Kidney capillary endothelial cell (primary cell): Measurements from ENCODE around the gene TACC2.
A peak's percentile ranks its signal among the peaks of the same experiment; 100 is the strongest.

ENCODE experiments used
- DNase-seq: peaks from one replicate; pipeline ENCODE4 v3.0.0-alpha.2; 2018; ENCODE audit warnings: low spot score

Gene TACC2

GRCh38 chr10:122121059-122121458, 132.1 kb downstream of the TACC2 start:
- no peak for DNase-seq

DNA sequence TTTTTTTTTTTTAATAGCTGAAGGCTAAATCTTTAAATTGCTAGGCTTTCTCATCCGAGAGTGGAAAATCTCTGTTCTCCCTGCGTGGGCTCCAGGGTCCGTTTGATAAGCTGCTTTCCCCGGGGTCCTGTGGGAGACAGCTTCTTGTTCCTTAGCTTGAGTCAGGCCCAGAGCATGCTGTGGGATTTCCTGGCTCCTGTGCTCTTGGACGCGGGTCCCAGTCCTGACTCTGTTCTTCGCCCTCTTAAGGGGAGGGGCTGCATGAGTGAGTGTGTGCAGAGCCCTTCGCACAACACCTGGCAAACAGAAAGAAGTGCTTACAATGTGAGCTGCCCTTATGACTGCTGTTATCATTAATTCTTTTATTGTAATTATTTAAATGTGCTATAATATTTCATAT, 133.5 kb downstream of the TACC2 start:
- no peak for DNase-seq

DNA sequence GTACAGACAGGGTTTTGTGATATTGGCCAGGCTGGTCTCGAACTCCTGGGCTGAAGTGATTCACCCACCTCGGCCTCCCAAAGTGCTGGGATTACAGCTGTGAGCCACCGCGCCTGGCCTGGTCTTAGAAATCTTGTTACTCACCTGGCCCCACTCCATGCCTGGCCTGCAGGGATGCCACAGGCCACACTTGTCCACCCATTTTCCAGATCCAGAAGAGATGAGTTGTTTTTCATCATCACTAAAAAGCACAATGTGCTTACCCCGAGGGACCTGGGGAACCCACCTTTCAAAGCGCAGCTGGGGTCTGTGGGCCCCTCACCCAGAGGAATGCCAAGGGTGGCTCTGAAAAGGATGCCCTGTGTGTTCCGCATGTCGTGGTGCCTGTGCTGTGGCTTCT, 134.2 kb downstream of the TACC2 start:
- no peak for DNase-seq

- DNase-seq: no peak
Observed at GRCh38 chr10:122124342-122124741, 135.4 kb downstream of the TACC2 start.

GRCh38 chr10:122124808-122125207, 135.8 kb downstream of the TACC2 start:
- DNase-seq: no peak

- DNase-seq: peak; percentile 63
Observed at GRCh38 chr10:122126763-122127659, 138.0 kb downstream of the TACC2 start.

- no peak for DNase-seq
Observed at GRCh38 chr10:122127943-122128342, 139.0 kb downstream of the TACC2 start.

GRCh38 chr10:122128357-122128756, 139.4 kb downstream of the TACC2 start:
- no peak for DNase-seq

DNA sequence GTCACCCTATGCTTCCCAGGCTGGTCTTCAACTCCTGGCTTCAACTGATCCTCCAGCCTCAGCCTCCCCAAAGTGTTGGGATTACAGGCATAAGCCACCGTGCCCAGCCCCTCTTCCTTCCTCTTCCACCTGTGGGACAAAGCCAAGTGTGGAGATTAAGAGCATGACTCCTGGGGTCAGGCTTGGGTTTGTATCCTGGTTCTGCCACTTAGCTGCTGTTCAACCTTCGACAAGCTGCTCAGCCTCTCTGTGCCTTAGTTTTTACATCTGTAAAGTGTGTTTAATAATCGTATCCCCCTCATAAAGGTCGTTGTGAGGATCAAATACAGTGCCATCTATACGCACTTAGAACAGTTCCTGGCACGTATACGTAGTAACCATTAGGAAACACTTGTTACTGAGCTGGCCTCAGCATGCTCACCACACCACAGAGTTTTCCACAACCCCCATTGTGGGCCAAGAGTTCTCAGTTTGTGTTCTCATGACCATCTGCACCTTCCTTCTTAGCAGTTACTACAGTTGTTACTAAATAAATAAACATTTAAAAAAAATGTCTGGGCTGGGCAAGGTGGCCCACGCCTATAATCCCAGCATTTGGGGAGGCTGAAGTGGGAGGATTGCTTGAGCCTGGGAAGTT, 141.6 kb downstream of the TACC2 start:
- no peak for DNase-seq

GRCh38 chr10:122132331-122132755, 143.4 kb downstream of the TACC2 start:
- DNase-seq: no peak

GRCh38 chr10:122132882-122133565, 144.1 kb downstream of the TACC2 start:
- no peak for DNase-seq

GRCh38 chr10:122135251-122136025, 146.5 kb downstream of the TACC2 start:
- DNase-seq: no peak

DNA sequence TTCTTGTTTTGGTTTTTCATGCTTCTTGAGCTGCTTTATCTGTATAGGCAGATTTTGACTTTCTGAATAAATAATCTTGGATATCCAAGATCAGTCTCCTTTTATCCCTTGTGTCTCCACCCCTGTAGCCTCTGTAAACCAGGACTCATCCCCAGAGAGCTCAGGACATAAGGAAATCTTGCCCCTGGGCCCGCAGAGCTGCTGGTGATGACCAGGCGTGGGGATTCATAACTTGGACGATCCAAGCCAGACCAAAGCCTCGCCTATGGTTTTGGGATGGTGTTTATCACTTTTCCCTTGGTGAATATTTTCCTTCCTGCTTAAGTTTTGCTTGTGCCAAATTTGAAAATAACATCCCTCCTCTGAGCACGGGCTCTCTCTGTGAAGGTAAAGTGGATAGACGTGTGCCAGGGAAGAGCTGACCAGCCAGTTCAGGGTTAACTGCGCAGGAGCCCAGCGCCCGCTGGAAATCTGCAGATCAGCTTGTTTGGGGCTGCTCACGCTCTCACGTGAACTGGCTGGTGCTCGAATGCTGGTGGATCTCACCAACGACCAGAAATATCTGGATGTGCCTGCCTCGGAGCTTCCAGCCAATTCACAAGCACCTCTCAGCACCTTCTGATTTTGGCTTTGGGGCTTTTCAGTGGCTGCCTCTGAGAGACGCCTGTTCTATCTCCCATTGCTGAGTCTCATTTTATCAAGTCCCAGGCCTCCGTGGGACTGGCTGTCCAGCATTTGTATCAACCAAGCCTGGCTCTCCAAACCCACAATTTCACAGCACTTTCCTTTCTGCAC, 150.1 kb downstream of the TACC2 start:
- no peak for DNase-seq

- no peak for DNase-seq
Observed at GRCh38 chr10:122139627-122140170, 150.7 kb downstream of the TACC2 start.

GRCh38 chr10:122140461-122140902, 151.5 kb downstream of the TACC2 start:
- DNase-seq: peak; percentile 78

DNA sequence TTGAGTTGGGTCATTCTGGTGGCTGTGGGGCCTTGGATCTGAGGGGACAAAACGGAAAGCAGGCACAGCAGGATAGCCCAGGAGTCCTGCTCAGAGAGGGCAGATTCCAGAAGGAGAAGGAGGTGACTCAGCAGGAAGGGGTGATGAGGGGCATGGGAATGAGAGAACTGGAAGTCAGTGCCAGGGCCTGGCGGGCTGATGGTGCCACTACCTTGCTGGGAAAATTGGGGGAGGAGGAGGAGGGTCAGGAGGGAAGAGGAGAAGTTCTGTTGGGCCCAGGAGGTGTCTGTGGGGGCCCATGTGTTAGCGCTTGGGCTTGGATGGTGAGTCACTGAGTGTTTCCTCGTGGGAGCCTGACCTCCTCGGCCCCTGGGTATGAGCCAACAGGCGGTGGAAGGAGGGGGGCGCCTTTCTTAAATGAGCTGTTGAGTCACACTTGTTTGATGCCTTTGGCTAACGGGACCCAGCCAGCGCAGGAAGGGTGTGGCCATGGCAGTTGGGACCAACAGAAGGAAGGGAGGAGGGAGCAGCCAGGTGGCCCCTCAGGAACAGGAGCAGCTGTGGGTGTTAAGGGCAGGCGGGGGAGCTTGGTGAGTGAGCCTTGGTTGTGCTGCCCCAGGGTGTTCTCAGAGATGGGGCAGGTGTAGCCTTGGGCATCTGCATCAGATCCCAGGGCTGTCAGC, 152.1 kb downstream of the TACC2 start:
- DNase-seq: peak; percentile 92

DNA sequence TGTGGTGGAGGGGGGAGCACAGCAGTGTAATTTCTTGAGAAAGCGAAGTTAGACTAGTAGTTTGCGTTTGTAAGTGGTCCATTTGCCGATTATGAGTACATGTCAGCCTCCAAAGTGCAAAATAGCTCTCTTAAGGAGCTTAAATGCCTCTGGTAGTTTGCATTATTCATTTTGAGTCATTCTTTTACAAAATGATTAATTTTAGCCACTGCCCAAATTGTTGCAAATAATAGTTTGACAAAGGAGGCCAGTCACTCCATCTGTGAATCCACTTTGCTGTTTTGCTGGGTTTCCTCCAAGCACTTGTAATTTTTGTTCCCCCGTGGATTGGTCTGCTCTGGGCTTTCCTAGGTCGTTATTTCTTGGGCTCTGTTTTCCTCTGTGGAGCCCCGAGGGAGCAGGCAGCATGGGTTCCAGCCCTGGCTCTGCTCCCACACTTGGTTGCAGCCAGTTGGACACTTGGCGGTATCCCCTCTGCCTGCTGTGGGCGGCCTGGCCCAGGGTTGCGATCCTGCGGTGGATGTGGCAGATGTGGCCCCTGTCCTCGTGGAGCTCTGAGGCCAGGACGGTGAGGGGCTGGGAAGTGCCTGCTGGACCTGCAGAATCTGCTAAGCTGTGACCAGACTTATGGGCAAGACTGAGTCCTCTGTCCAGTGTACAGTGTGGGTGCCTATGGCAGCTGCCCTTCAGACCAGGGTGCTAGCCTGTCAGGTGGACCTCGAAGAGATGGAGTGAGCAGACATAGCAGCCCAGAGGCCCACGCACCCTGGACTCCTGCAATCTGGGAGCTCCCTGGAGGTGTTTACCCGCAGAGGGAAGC, 153.1 kb downstream of the TACC2 start:
- no peak for DNase-seq

DNA sequence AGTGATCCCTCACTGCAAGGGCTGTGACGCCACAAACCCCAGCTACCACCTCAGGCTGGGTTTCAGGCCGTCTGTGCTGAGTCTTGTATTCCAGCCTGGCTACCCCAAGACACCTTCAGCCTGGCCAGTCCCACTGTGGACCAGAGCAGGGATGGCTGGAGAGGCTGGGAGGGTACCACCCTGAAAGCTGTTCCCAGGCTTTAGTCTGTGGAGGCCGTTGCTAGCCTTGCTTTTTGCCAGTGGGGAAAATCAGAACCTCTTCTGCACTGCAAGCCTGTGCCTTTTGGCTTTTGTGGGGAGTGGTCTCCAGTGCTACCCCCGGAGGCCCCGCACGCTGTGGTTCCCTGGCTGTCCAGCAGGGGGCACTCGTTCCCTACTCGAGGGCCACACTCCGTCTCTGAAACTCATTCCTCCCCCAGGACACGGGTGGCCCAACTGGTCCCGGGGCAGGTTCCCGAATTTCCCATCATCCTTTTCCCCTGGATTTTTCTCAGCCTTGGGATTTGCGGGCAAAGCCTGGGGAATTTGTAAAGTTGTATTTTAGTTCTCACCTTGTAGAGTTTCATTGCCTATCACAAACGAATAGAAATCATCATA, 153.8 kb downstream of the TACC2 start:
- DNase-seq: peak; percentile 29
